Limb (tissue), 2 donors: ENCODE data around the gene PRXL2A.

ENCODE experiments used
- DNase-seq, 2 donors: peaks; one replicate each; pipeline ENCODE4 v3.0.0-alpha.2; 2016; ENCODE audit errors: extremely low spot score in 2 of 2

The PRXL2A gene

DNA sequence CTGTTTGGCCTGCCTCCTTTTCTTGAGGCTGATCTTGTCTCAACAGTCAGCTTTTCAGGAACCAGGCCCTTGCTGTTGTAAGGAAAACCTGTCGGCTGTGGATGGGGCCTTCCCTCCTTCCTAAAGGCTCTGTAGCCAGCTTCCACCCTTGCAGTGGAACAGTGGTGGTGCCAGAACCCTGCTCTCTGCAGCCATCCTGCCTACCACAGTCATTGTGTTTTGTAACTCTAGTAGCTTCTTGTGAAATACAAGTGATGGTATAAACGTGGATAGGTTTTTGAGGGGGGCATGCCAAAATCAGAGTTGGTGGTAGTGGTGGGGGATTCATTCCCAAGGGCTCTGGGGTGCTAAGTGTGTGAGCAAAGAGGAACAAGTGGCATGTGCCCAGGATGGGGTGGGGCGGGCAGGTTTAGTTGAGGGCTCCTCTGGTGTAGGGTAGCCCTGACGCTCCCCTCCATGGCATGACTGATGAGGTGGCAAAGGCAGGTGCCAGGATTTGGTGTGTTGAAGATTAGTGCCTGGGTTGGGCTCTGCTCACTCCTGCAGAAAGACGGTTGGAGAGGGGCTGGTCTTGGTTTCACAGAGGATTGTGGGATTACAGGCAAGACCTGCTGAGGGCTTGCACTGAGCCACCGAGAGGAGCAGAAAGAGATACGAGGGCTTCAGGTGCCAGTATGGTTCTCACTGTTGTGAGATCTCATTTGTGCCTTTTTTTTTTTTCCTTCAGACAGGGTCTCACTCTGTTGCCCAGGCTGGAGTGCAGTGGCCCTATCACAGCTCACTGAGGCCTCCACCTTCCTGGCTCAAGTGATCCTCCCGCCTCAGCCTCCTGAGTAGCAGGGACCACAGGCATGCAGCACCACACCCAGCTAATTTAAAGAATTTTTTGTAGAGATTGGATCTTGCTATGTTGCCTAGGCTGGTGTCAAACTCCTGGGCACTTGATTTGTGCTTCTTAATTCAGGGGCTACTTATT, 53.1 kb downstream of the PRXL2A start:
- no peak for DNase-seq

DNA sequence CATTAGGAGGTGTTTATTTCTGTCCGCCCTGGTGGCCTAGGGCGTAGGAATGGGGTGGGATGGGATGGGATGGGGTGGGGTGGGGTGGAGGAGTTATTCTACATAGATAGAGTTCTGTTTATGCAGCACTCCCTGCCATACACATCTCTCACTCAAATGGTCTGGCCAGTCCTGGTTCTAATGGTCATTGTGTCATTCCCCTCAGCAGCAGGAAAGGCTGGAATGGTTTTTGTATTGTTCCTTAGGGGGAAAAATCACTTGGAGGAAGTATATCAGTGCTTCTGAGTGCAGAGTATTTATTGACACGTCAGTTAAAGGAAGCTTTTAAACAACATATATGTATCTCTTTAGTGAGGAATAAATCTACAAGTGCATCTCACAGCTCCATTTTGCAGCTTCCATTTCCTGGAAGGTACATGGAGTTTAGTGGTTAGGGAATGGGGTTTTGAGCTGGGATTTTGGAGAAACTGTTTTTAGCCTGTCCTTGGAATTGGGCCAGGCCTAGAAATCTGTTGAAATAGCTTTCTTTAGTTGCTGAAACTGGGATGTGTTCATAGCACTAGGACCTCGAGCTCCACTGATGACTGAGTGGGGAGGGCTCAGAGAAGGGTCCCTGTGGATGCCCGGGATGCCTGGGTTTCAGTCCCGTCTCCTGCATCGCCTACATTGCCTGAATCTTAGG, 54.1 kb downstream of the PRXL2A start:
- no peak for DNase-seq

DNA sequence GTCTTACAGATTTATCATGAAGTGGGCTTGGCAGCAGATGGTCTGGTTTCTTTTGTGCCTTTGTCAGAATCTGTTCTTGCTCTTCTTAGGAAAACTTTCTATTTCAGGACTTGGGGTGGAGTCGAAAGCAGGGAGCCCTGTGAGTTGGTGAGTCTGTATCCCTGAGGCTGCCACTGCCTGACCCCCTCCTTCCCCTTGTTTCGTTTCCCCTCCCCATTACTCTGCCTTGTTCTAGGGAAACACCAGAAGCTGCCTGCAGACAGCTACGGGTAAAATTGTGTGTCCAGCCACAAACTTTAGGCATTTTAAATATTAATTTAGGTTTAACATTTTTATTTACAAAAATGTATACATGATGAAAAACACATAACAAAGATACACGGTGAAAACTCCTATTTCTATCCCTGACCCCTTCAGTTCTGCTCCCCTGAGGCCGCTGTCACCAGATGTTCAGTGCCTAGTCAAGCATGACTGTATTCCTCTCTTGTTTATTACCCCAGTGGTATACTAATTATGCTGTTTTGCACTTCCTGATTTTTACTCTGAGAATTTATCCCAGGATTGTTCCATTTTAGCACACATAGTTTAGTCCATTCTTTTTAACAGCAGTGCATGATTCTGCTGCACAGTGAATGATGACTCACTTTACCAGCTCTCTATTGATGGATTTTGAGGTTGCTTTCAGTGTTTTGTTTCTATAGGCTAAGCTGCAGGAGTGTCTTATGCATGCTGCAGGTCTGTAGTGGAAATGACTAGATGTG, 54.8 kb downstream of the PRXL2A start:
- no peak for DNase-seq

DNA sequence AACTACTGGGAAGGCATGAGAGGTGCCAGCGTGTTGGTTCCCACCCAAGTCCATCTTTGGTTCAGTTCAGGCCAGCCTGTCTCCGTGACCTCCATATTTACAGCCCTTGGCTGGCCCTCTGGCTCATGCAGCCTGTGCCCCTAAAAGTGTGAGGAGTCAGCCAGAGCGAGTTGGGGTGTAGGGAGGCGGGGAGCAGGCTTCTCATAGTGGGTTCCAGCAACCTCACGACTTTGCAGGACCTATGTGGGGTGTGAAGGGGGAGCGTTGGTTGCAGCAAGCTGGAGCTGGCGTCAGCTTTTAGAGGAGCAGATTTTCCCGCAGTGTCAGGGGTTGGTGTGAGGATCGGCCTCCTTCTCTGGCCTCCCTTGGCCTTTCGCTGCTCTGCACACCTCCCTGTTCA, 55.5 kb downstream of the PRXL2A start:
- DNase-seq, result no peak

DNA sequence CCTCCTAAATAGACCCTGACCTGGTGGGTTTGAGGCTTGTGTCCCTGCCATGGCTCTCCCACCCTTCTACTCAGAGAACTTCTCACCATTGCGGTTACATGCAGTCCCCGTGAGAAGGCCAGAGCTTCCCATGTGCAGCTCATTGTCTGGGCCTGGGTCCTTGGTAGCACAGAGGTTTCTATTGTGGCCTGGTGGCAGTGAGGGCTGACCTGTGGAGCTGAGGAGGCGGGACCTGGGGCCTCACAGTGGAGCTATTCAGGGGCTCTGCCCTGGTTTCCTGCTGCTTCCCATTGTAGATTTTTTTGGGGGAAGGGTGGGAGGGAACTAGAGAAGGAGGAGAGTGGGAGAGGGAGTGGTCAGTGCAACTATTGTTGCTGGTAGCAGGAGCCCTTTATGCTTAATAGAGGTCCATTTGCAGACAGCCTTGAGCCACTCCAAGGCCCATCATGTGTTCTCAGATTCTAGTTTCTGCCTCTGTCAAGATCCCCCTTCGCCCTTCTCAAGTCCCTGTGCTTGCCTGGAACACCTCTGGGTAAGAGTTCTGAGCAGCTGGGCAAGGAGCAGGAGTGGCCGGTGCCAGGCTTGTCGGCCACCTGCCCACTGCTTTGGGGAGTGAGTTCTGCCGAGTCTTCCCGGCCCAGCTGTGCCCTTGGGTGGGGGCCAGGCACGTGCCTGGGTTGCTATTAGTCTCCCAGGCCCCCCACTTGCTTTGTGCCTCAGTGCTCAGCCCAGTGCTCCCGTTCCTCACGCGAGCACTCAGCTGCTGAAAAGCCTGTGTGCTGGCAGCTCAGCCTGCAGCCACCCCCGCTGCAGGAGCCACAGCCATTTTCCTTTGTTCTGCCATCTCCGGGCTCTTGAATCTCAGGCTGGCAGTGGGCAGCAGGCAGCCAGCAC, 56.5 kb downstream of the PRXL2A start:
- DNase-seq, result peak in 1 of 2 donors; percentile 54

DNA sequence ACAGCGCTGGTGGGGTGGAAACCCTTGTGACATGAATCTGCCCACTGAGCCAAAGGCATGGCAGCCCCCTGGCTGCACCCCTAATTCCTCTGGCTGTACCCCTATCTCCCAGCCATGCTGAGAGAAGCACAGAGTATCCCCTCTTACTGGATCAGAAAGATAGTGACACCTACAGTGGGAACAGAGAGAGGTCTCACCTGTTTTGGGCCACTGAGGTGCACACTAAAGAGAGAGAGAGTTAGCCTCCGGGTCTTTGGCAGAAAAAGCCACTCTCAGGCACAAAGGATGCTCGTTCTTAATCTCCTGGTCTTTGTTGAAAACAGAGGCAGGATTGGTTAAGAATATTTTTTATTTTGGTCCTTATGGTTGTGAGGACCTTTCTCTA, 57.1 kb downstream of the PRXL2A start:
- DNase-seq, result no peak

DNA sequence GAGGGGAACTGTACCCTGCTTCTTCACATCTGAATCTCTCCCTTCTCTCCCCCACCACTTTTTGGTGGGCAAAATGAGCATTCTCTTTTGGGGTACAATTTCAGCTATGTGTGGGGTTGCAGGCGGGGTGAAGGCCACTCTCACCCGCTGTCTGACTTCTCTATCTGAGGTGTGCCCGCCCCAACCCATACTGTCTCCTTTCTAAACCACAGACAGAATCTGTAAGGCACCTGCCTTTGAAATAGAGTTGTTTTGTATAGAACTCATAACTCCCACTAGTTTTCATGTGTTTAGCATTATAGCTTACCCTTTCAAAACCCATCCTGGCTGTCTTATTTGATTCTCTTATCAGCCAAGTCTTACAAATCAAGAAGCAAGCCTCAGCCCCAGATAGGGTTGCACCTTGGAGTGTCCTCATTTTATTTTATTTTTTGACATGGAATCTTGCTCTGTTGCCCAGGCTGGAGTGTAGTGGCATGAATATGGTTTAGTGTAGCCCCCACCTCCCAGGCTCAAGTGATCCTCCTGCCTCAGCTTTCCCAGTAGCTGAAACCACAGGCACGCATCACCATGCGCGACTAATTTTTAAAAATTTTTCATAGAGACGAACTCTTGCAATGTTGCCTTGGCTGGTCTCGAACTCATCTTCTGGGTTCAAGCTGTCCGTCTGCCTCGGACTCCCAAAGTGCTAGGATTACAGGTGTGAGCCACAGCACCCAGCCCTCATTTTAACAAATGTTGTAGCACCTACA, 57.7 kb downstream of the PRXL2A start:
- no peak for DNase-seq

DNA sequence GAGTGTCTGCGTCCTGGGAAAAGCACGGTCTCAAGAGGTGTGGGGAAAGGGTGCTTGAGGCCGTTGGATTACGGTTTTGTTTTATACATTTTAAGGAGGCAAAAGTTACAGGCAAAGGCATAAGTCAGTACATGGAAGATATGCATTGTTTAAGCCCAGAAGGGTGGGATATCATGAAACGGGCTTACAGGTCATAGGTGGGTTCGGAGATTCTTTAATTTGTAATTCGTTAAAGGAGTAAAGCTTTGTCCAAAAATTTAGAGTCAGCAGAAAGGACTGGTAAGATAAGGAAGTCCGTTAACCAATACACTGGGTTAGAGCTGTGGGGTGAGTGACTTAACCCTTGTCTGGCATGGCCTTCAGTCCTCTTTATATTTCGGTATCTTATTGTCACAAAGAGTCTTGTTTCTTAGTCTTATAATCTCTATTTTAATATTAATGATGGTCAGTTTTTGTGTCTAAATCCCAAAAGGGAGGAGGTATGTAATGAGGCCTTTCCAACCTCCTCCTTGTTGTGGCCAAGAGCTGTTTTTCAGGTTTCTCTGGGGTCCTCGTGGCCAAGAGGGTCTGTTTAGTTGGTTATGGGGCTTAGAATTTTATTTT, 58.5 kb downstream of the PRXL2A start:
- no peak for DNase-seq

DNA sequence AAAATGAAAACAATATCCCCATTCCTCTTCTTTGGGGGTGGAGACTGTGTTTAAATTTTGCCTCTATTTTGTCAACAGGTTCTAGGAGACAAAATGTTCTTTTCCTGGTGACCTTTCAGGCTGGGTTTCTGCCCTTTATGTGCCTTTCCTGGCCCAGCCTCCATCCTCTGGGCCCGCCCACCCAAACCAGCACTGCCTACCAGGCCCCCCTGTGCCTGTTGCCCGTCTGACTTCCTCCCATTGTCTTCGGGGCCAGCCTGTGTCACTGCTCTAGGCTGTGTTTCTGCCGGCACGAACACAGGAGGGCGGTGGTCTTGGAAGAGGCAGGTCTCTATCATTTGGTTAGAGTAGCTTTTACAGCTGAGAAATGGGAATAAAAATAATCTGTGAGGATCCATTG, 59.7 kb downstream of the PRXL2A start:
- no peak for DNase-seq

DNA sequence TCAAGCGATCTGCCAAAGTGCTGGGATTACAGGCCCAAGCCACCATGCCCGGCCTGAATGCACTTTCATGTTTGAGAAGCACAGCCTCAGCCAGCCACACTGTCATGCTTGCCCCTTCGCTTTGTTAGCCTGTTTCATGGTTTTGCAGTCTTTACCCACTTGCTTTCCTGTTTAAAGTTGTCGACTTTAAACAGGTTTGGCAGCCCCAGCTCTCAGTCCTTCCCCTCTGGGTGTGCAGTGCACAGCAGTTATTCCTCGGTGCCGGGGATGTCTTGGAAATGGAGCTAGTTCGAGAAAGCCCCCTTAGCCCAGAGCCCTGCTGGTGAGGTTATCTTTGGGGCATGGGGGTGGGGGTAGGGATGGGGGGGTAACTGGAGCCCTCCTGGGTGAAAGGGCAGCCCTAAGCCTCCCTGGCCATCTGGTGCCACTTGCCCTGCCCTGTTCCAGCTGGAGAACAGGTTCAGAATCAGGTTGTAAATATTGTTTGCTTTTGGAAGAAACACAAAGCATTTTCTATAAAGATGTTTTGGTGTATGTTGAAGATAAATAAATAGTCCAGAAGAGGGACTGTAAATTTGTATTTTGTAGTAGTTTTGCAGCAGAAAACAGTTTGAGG, 60.6 kb downstream of the PRXL2A start:
- DNase-seq, result no peak

DNA sequence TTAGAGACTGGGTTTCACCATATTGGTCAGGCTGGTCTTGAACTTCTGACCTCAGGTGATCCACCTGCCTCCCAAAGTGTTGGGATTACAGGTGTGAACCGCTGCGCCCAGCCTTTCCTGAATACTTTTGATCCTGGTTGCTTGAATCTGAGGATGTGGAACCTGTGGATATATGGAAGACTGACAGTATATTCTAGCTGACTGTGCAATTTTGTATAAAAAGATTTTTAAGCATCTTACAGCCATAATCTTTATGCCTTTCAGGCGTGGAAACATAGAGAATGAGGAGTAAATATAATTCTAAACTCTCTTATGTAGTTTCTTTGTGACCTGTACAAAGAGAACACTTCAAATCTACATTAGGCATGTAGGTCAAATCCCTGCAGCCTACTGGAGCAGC, 61.9 kb downstream of the PRXL2A start:
- no peak for DNase-seq

DNA sequence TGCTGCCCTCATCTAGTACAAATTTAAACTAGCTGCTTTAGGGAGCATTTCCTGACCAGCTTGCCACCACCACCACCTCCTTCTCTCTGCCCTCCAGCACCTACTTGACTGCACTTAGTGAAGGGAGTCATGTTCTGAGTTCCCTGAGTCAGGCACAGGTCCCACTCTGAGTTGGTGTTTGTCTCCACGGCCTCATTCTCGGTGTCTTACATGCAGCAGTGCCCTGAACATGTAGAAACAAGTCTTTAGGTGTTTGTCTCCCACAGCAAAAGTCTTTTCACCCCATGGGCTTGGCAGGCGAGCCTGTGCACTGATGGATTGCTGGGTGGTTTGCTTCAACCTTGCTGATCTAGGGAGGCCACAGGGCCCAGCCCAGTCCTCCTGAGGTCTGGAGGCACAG, 62.6 kb downstream of the PRXL2A start:
- no peak for DNase-seq

DNA sequence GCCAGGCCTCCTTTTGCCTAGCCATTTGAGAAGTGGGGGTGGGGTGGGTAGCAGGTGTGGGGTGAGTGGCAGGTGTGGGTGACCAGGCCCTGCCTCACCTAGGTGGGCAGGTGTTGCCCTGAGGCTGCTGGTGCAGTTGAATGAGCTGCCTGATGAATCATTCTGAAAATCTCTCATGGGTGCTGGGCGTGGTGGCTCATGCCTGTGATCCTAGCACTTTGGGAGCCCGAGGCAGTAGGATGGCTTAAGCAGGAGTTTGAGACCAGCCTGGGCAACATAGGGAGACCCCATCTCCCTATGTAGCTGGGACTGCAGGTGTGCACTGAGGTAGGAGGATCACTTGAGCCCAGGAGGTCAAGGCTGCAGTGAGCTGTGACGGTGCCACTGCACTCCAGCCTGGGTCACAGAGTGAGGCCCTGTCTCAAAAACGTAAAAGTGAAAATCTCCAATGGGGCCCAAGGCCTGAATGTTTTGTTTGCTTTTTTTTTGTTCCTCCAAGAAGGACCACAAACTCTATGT, 63.4 kb downstream of the PRXL2A start:
- no peak for DNase-seq

DNA sequence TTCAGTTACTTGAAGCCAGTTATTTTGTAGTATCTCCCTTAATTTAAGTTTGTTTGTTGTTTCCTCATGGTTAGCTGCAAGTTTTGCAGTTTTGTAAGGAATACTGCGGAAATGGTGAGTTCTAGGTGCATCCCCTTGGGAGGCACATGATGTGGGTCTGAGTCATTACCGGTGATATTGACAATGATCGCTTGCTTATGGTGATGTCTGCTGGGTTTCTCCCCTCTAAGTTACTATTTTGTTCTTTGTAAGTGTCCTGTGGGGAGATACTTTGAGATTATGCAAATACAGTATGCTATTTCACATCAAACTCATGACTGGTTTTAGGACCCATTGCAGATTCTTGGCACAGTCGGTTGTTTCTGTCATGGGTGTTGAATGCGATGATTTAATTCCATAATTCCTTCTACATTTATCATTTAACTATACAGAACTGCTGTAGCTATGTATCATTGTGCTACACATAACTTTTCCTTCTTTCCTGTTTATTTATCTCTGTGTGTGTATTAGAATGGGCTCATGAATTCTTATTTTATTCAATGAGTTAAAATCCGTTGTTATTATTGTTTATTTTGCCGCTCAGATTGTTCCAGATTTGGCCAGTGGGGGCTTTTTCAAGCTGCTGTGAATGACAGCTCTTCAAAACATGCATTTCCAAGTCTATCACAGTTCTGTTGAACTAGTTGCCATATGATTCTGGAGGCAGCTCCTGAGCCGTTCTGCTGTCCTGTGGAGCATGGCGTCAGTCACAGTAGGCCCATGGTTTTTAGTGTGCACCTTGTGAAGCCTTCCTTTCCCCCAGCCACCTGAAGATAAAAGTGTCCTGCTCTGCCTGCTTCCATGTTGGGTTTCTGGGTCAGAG, 64.1 kb downstream of the PRXL2A start:
- no peak for DNase-seq

DNA sequence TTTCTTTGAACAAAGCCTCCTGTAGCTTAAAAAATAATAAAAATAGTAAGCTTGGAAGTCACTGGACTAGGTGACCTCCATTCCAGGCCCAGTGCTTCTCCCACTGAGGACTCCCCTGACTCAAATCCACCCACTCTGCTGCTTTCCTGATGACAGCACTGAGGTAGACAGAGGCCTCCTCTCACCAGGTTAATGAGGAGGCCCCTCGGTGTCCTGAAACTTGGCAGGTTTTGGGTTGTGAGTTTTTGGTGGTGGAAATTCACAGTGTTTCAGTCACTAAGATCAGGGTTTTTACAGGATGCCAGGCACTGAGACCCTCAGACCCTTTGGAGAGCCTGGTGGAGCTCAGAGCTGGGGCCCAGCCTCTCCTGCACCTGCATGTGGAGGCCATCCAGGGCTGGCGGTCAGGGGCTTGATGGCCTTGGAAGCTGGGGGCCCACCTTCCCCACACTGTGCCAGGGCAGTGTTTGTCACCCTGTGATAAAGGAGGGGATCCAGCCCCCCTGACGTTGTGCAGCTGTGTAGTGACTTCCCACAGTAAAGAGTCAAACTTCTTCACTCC, 64.8 kb downstream of the PRXL2A start:
- DNase-seq, result no peak

DNA sequence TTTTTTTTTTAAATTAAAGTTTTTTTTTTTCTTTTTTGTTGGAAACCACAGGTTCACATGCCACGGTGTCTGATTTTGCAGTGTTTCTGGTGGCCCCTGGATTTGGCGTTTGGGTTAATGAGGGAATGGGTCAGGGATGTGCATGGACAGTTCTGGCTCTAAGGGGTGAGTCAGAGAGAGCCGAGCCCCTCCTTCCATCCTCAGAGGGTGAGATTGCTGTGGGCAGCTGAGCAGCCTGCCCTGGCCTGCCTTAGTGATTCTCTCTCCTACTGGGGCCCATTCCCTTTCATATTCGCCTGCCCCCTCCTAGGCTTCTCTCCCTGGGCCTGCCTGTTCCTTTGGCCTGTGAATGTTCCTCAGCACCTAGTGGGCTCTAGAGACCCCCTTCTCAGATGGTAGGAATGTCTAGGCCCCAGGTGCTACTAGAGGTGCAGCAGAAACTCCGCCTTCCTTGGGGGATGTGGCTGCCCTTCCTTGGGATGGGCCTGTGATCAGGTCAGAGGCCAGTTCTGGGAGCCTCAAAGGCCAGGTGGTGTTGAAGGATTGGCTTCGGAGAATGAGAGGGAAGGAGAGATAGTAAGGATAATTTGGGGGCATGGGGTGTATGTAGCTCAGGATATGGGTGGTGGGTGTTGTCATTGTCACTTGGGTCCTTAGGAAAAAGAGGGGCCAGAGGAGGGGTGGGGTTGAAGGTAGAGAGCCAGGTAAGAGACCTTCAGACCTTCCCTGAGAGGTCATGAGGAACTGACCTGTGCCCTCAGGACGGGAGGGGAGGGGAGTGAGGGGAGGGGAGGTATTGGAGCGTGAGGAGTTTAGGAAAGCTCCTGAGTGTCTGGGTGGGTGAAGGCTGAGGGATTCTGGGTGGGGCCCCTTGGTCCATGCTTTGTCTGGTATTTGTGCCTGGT, 65.6 kb downstream of the PRXL2A start:
- no peak for DNase-seq

DNA sequence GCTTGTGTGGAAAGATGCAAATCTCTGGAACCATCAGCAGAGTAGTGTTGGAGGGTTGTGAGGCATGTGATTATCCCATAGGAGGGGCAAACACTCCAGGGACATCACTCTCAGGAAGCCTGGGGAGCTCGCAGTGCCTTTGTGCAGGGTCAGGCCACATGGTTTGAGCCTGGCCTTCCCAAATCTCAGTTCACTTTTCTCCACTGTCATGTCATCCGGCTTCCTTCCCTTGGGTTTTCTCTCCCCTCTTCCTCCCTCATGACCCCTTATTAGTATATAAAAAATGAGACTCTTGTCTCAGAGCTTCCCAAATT, 66.2 kb downstream of the PRXL2A start:
- DNase-seq, result no peak
